DMS 273 (cell line): Measurements from ENCODE around the gene APC.
A peak's percentile ranks its signal among the peaks of the same experiment; 100 is the strongest.

ENCODE experiments used
- DNase-seq: peaks from one replicate; lab custom pipeline; 2025; ENCODE audit not compliant: unreplicated experiment; lab: John Stamatoyannopoulos, UW

APC gene

DNA sequence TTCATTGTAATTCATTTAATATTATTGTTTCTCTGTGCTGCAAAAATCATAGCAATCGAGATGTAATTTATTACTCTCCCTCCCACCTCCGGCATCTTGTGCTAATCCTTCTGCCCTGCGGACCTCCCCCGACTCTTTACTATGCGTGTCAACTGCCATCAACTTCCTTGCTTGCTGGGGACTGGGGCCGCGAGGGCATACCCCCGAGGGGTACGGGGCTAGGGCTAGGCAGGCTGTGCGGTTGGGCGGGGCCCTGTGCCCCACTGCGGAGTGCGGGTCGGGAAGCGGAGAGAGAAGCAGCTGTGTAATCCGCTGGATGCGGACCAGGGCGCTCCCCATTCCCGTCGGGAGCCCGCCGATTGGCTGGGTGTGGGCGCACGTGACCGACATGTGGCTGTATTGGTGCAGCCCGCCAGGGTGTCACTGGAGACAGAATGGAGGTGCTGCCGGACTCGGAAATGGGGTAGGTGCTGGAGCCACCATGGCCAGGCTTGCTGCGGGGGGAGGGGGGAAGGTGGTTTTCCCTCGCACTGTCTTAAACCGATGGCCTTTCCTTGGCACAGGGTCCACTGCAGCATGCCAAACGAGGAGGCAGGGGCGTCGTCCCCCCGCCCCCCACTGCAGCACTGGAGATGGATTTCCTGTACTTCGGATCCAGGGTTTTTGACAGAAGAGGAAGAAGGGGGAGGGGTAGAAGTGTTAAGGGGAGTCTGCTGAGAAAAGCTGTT is at the start of gene APC:
Gene APC (plus strand): TSS at position 423 of the 728 bp plus-strand sequence. CDS start 17,006 bp downstream, outside the sequence.
- DNase-seq, result peak; percentile 97

DNA sequence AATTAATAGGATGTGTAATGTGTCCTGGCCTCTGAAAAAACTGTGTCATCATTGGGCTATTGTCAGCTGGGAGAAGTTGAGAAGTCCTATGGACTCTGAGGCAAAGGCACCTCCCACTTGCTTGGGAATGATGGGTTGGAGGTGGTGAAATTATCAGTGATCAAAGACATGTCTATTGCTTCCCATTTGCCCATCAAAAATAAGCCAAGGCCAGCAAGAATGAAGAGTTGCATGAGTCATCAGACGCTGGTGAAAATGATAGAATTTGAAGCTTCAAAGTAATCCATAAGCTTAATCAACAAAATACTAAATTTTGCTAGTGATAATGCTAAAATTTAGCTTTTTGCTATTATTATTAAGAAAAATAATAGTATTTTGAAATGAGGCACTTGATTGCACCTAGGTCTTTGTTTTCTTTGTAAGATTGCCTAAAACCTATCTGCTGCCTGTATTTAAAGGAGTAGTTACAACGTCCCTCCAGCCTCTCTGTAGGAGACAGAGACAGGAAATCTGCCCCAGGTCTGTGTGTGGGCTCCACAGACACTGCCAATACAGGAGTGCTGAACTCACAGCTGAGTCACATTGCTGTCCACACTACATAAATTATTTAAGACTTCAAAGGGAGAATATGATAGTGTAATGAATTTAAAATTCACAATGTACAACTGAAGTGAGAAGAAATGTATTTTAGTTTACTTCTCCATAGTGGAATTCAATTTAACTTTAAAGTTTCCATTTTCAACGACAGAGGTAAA is 48.4 kb upstream of the APC start:
- DNase-seq, result no peak

DNA sequence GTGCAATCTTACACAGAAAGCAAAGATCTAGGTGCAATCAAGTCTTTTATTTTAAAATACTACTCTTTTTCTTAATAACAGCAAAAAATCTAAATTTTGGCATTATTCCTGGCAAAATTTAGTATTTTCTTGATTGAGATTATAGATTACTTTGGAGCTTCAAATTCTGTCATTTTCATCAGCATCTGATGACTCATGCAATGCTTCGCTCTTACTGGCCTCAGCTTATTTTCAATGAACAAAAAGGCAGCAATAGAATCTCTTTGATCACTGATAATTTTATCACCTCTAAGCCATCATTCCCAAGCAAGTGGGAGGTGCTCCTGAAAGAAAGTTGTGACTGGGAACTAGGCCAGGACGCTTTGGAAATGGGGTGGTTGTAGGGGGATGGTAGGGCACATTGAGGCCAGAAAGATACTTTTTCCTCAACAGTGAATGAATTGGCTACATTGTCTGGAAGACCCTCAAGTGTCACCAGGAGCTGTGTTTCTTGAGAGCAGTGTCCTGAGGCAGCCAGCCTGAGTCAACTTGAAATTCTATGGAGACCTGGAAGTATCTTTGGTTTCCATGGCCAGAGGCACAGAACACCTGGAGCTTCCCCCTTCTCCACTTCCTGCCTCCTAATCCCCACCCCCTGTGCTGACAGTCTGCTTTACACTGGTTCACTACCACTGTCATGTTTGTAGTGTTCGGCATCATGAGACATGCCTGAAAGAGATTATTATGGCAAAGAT is 46.9 kb upstream of the APC start:
- DNase-seq, result no peak

DNA sequence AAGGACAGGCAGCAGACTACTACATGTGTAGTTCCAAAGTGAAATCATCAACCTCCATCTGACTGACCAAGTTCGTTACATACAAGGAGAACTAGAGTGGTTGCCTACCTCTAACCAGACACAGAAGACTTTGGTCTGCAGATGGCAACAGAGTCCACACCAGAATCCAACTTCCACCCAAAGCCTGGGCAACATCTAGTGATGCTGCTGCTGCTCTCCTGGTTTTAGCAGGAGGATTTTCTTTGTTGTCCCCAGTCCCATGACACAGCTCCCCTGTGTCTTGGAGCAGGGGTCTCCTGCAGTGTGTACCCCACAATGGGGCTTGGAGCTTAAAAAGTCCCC is 46.4 kb upstream of the APC start:
- DNase-seq, result peak; percentile 19

DNA sequence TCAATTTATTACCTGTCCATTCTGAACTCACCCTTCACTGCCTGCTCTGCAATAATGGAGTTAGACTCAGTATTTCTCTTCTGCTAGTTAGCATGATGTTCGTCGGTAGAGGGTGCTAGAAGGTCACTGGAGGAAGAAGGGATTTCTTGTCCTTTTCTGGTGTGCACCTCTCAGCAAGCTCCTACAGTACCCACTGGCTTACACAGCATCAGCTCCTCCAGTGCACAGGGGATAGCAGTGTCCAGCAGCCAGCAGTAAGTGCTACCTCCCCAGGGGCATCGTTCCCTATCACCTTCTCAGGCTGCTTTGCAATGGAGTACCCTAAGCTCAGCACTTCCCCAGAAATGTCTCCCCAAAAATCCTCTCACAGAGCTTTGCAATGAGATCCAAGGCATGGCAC is 45.9 kb upstream of the APC start:
- DNase-seq, result peak; percentile 26

DNA sequence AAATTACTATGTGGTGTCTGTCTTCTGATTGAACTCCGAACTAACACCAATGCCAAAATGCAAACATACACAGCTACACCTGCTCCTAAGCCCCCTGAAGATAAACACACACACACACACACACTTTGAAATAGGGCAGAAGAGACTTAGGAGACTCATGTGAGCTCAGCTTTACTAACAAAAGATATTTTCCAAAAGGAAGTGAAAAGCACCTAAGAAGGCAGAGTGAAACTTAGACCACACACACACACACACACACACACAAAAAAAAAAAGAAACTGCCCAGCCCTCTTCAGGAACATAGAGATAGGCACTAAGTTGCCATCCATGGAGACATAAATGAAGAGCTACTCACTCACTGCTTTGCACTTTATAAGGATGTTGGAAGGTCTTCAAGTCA is 45.2 kb upstream of the APC start:
- no peak for DNase-seq

DNA sequence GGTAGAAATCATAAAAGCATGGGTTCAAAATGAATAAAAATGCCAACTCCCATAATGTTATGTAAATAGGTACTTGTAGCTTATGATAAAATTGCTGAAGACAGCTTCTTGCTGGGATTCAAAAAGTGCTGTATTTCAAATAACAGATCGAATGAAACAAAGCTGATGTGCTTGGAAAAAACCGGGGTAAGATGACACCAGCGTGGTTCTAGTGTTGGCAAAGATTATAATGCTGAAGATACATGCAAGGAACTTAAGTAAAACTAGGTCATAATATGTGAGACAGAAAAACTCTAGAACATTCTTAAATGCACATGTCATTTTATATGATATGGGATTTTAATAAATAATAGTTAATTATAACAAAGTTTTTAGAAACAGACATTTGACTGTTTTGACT is 44.4 kb upstream of the APC start:
- DNase-seq, result no peak

DNA sequence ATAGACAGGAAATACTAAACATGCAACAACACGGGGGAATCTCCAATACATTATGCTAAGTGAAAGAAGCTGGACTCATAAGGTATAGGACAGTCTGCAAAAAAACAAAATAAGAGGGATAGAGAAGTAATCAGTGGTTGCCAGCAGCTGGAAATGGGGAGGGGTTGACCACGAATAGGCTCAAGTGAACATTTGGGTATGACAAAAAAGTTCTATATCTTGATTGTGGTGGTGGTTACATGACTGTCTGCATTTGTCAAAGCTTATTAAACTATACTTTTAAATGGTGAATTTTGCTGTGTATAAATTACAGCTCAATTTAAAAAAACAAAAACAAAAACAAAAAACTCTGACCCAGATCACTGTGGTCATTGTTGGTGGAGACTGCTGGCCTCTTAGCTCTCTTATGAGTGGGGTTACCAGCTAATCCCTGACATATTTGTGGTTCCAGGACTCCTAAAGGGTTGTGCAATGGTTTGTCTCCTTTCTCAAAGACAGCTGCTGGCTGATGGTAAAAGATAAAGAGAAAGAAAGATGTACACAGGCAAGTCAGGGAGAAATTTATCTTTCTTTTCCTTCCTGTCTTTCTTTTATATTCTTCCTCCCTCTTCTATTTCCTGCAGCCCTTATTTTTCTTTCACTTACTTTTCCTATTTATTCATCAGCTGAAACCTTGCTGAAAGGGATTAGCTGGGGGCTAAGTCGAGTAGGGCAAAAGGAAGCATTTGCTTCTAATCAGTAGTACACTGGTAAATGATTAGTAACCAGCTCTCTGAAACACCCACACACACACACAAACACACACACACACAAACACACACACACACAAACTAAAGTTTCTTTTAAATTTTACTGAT is 42.6 kb upstream of the APC start:
- peak; percentile 53 for DNase-seq

DNA sequence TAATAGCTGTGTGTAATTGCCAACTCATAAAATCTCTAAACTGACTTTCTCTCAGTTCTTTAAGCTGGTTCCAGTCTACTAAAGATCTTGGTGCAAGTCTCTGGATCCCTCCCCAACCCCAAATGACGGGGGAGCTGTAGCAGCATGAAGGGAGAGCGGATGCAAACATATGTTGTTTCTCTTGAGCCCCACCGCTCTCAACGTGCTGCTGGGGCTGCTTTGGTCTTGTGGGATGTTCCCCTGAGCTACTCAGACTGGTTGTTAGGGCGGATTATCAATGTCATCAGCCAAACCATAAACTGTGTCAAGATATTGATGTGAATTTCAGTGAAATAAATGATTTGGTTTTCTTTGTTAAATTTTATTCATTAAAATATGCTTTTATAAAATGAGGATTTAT is 40.9 kb upstream of the APC start:
- DNase-seq, result peak; percentile 86

DNA sequence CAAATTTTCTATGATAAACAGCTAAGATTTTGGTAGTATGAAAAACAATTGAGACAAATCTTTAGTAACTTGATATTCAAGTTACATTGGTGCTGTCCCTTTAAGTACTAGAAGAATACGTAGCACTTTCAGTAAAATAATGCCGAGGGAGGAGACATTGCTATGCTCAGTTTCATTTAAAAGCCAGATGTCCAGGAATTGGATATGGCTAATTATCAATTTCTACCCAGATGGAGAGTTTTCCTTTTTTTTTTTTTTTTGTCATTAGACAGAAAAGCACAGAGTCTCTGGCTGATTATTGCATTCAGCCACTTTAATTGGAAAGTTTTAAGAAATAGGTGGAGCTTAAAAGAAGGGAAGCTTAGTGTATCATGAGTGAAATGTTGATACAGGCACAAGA is 40.4 kb upstream of the APC start:
- peak; percentile 88 for DNase-seq

DNA sequence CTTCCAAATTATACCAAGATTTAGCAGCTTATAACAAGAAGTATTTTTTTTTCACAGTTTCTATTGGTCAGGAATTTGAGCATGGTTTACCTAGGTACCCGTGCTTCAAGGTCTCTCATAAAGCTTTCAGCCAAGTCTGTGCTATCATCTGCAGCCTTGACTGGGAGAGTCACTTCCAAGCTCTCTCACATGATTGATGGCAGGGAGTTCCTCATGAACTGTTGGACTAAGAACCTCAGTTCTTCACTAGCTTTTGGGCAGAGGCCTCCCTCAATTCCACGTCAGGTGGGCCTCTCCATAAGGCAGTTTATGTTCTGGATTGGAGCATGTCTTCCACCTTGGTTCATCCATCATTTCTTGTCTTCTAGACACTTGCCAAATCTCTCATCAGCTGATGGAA is 39.9 kb upstream of the APC start:
- peak; percentile 45 for DNase-seq

DNA sequence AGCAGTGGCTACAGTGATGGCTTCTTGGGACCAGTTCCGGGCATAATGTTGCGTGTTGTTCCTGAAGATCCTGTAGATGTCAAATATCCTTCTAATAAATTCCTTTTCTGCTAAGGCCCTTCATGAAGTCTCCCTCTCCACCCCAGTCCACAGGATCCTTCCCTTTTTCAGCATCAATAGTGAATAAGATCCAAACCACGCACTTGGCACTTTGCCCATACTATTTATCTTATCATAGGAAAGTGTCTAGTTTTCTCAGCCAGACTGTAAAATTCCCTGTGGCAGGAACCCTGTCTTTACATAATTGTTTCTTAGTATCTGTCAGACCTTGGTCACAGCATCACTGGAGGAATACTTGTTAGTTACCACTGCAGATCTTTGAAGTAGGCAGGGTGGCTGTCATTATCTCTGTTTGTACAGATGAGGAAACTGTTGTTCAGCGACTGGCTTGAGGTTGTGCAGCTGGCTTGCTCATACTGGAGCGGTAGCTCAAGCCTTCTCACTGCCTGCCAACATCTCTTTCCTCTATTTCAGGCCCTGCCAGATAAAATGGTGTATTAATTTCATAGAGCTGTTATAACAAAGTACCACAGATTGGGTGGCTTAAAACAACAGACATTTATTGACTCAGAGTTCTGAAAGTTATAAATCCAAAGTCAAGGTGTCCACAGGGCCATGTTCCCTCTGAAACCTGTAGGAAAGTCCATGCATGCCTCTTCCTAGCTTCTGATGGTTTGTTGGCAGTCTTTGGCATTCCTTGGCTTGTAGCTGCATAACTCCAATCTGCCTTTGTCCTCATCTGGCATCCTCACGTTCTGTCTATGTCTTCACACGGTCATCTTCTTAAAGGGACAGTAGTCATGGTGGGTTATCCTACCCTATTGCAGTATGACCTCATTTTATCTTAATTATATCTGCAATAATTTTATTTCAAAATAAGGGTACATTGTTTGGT is 33.5 kb upstream of the APC start:
- DNase-seq, result peak; percentile 46

DNA sequence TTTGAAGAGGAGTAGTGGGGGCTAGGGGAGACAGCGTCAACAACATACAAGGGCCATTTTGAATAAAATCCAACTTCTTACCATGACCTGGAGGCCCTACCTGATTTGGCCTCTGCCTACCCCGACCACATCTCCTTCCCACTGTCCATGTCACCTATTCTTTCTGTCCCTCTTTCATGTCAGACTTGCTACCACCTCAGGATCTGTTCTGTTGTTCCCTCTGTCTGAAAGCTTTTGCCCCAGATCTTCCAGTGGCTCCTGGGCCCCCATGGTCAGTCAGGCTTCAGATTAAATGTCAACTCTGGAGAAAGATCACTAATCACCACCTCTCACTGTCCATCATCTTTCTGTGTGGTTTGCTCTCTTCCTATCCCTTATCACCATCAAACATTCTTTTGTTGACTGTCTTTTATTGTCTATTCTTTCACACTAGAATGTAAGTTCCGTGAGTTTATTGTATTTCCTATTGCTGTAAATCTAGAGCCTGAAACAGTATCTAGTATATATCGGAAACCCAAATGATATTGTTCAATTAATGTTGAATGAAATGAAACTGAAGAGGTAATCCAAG is 31.2 kb upstream of the APC start:
- no peak for DNase-seq

DNA sequence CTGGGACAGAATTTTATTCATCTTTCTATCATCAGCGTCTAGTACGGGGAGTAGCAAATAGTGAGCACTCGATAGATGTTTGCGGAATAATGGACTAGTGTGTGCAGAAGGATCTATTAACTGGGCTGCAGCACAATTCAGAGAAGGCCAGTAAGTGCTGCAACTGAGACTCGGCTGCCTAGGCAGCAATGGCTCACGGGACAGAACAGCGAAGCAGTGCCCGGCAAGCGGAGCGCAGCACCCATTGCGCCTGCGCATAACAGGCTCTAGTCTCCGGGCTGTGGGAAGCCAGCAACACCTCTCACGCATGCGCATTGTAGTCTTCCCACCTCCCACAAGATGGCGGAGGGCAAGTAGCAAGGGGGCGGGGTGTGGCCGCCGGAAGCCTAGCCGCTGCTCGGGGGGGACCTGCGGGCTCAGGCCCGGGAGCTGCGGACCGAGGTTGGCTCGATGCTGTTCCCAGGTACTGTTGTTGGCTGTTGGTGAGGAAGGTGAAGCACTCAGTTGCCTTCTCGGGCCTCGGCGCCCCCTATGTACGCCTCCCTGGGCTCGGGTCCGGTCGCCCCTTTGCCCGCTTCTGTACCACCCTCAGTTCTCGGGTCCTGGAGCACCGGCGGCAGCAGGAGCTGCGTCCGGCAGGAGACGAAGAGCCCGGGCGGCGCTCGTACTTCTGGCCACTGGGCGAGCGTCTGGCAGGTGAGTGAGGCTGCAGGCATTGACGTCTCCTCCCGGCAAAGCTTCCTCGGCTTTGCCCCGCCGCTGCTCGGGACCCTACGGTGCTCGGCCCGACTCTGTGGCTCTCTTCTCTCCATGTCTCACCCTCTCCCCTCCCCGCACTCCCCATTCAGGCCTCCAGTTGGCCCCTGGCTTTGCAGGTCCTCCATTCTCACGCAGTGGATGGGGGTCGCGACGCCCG is 30.2 kb upstream of the APC start:
- DNase-seq, result peak; percentile 99

DNA sequence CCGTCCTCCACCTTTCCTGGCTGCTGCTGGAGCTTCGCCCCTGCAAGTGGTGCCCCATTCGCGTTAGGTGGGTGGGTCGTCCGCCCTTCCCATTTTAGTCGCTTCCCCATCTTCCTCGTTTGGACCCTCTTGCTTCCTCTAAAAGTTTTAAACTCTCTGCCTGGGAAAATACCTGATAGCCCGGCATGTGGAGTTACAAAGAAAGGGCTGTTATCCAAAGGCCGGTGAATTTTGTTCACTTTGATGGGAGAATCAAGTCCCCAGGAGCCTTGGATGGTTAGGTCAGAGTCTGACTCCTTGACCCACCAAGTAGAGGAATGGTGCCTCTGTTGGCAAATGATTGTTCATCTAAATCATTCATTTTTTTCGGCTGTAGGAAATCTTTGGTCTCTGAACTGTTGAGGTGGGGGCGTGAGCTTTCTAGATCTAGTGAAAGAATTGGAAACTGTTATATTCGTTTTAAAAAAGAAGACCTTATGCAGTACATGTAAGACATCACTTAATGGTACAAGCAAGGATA is 29.5 kb upstream of the APC start:
- DNase-seq, result peak; percentile 39

DNA sequence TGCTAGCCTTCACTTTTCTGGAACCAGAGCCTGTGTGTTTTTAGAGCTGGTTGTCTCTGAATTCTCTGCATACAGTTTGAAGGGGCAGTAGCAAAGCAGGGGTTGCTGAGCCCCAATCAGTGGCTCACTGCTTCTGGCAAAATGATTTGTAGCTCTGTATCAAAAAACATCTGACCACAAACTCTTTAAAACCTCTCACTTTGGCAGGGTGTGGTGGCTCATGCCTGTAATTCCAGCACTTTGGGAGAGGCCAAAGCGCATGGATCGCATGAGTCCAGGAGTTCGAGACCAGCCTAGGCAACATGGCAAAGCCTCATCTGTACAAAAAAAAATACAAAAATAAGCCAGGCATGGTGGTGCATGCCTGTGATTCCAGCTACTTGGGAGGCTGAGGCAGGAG is 28.3 kb upstream of the APC start:
- DNase-seq, result no peak

DNA sequence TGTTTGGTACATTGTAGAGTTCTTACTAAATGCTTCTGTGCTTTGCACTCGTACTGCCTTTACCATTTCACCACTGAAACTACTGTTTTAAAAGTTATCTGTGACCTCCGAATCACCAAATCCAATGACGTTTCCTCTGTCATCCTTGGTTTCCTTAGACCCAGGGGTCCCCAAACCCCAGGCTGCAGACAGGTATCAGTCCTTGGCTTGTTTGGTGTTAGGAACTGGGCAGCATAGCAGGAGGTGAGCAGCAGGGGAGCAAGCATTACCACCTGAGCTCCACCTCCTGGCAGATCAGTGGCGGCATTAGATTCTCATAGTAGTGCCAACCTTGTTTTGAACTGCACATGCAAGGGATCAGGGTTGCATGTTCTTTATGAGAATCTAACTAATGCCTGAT is 26.8 kb upstream of the APC start:
- DNase-seq, result no peak

DNA sequence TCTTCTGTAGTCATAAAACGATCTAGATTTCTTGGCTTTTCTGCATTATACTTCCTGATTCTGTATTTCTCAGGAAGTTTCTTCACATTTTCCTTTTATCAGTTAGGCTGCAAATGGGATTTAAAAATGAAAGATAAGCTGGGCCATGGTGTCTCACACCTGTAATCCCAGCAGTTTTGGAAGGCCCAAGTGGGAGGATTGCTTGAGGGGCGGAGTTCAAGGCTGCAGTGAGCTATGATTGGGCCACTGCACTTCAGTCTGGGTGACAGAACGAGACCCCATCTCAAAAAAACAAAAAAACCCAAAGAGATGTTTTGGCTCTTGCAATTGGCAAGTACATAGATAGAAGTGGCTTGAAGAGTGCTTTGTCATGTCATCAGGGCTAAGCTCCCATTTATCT is 26.2 kb upstream of the APC start:
- no peak for DNase-seq
